NCI-H146 treated with DMSO at 0.1 percent for 48 hours (cell line): ENCODE measurements around the gene PLET1.

Experiments used
- DNase-seq: peaks from one replicate; lab custom pipeline; 2025; ENCODE audit not compliant: unreplicated experiment; lab: John Stamatoyannopoulos, UW

The PLET1 gene

GRCh38 chr11:112285841-112286311 lies 25.2 kb upstream of the PLET1 start:
- DNase-seq, result no peak

GRCh38 chr11:112281726-112282125 lies 21.1 kb upstream of the PLET1 start:
- no peak for DNase-seq

GRCh38 chr11:112280268-112281126 lies 19.8 kb upstream of the PLET1 start:
- DNase-seq, result peak; percentile 84

GRCh38 chr11:112279901-112280267 lies 19.2 kb upstream of the PLET1 start:
- DNase-seq, result peak; percentile 63

- DNase-seq, result no peak
Observed at GRCh38 chr11:112278803-112279202, 18.1 kb upstream of the PLET1 start.

GRCh38 chr11:112277941-112278340 lies 17.3 kb upstream of the PLET1 start:
- DNase-seq, result no peak

- no peak for DNase-seq
Observed at GRCh38 chr11:112277029-112277428, 16.4 kb upstream of the PLET1 start.

- no peak for DNase-seq
Observed at GRCh38 chr11:112274007-112274783, 13.5 kb upstream of the PLET1 start.

GRCh38 chr11:112273066-112273465 lies 12.4 kb upstream of the PLET1 start:
- DNase-seq, result no peak

- no peak for DNase-seq
Observed at GRCh38 chr11:112271242-112271641, 10.6 kb upstream of the PLET1 start.

GRCh38 chr11:112270551-112271180 lies 10.0 kb upstream of the PLET1 start:
- peak; percentile 29 for DNase-seq

GRCh38 chr11:112269139-112269538 lies 8.5 kb upstream of the PLET1 start:
- no peak for DNase-seq

GRCh38 chr11:112268406-112268805 lies 7.7 kb upstream of the PLET1 start:
- no peak for DNase-seq

- no peak for DNase-seq
Observed at GRCh38 chr11:112267188-112267591, 6.5 kb upstream of the PLET1 start.

GRCh38 chr11:112266410-112266778 lies 5.7 kb upstream of the PLET1 start:
- DNase-seq, result no peak

- DNase-seq, result no peak
Observed at GRCh38 chr11:112265659-112266409, 5.2 kb upstream of the PLET1 start.

GRCh38 chr11:112255067-112255720 lies 5.5 kb downstream of the PLET1 start:
- DNase-seq, result peak; percentile 17

GRCh38 chr11:112253605-112254242 lies 6.9 kb downstream of the PLET1 start:
- DNase-seq, result no peak

GRCh38 chr11:112249871-112250610 lies 10.6 kb downstream of the PLET1 start:
- no peak for DNase-seq
